Neural progenitor cell (in vitro differentiated cells): ENCODE data around the gene RPL10A.

Source experiments
- EZH2 ChIP-seq: fragments of 200-600 bp; sonication (generic); IDR thresholded peaks from 2 replicates; pipeline ENCODE4 v1.6.1; 2017; ENCODE audit warnings: antibody characterized with exemption, mild to moderate bottlenecking, moderate library complexity
- EZH2phosphoT487 ChIP-seq: fragments of 200-600 bp; sonication (generic); IDR thresholded peaks from 2 replicates; pipeline ENCODE4 v1.6.1; 2017; ENCODE audit warnings: antibody characterized with exemption
- TF ChIP-seq, protein P1 (sequence below): fragments of 200-600 bp; sonication (generic); IDR thresholded peaks from 2 replicates; pipeline ENCODE4 v1.5.1; 2017; ENCODE audit warnings: antibody characterized with exemption, mild to moderate bottlenecking

DNA sequence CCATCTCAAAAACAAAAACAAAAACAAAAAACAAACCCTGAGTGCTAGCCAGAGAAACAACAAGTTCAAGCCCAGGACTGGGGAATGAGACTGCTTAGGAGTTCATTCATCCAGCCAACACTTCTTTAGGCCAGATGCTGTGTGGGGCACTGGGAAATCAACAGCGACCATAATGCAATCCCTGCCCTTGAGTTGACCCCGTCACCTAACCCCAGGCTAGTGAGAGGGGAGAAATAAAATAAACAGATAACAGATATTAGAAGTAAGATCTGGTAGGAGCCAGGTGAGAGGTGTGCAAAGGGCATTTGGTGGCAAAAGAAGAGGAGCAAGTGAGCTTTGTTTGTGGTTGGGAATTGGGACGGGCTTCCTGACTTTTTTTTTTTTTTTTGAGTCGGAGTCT, 4.9 kb upstream of the RPL10A start:
- TF ChIP-seq, protein P1, sequence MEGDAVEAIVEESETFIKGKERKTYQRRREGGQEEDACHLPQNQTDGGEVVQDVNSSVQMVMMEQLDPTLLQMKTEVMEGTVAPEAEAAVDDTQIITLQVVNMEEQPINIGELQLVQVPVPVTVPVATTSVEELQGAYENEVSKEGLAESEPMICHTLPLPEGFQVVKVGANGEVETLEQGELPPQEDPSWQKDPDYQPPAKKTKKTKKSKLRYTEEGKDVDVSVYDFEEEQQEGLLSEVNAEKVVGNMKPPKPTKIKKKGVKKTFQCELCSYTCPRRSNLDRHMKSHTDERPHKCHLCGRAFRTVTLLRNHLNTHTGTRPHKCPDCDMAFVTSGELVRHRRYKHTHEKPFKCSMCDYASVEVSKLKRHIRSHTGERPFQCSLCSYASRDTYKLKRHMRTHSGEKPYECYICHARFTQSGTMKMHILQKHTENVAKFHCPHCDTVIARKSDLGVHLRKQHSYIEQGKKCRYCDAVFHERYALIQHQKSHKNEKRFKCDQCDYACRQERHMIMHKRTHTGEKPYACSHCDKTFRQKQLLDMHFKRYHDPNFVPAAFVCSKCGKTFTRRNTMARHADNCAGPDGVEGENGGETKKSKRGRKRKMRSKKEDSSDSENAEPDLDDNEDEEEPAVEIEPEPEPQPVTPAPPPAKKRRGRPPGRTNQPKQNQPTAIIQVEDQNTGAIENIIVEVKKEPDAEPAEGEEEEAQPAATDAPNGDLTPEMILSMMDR, result no peak
- TF ChIP-seq EZH2, result no peak
- no peak for TF ChIP-seq EZH2phosphoT487
